Measurements from ENCODE around the gene AHRR. TPM values are rescaled to one million over a fixed set of nuclear protein-coding genes. Genes with fewer than 3 reads are reported as not detected.

Gene AHRR
- polyA plus RNA-seq, 10 donors: 0.98 to 6.1 (median 2.4) TPM

DNA sequence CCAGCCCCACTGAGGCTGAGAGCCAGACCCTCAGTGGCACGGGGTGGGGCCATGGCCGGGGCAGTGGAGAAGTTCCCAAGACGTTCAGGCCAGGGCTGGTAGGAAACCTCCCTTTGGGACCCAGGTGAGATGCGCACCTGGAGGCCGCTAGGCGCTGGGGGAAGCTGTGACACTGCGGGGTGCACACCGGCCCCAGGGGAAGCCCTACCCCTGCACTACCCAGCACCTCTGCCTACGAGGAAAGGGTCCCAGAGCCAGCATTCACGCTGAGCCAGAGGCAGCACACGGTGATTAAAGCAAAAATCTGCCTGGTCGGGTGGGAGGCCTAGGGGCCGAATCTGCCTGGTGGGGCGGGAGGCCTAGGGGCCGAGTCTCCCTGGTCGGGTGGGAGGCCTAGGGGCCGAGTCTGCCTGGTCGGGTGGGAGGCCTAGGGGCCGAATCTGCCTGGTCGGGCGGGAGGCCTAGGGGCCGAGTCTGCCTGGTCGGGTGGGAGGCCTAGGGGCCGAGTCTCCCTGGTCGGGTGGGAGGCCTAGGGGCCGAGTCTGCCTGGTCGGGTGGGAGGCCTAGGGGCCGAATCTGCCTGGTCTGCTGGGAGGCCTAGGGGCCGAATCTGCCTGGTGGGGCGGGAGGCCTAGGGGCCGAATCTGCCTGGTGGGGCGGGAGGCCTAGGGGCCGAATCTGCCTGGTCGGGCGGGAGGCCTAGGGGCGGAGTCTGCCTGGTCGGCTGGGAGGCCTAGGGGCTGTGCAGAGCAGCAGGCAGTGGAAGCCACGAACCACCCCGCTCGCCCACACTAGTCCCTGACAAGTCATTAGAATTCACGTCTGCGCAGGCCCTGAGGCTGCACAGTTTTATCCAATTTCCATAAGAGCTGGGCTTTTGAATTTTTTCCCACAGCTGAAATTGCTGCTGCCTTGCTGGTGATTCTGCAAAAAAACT, 93.7 kb downstream of the AHRR start:
- DNase-seq: peak; percentile 20 to 78 (median 27)

DNA sequence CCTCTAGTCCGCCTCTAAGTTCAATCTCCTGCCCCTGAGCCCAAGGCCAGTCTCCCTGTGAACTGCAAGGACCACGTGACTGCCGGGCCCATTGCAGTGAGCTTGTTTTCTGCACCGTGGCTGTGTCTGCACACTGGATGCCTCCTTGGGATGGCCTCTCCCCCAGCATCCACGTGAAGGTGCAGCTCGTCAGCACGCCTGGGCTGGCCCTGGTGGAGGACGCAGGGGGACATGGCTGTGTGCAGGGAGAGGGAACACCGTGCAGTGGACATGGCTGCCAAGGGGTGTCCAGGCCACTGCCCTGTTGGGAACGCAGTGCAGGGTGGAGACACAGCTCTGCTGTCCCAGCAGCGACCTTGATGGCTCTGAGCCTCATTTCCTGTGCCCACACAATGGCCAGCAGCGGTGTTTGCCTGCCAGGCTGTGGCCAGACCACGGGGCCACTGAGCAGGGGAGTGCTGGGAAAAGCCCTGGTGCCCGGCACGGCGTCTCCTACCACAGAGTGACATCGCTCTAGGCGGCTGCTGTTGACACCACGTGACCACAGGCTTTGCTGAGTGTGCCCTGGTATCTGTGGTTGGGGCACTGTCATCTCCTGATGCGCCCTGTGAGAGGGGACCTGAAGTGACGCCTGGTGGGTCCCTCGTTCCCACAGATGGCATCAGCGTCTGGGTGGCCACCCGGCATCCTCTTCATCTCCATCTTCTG, 94.6 kb downstream of the AHRR start:
- no peak for DNase-seq

- no peak for DNase-seq
Observed at GRCh38 chr5:416636-416960, 95.1 kb downstream of the AHRR start.

DNA sequence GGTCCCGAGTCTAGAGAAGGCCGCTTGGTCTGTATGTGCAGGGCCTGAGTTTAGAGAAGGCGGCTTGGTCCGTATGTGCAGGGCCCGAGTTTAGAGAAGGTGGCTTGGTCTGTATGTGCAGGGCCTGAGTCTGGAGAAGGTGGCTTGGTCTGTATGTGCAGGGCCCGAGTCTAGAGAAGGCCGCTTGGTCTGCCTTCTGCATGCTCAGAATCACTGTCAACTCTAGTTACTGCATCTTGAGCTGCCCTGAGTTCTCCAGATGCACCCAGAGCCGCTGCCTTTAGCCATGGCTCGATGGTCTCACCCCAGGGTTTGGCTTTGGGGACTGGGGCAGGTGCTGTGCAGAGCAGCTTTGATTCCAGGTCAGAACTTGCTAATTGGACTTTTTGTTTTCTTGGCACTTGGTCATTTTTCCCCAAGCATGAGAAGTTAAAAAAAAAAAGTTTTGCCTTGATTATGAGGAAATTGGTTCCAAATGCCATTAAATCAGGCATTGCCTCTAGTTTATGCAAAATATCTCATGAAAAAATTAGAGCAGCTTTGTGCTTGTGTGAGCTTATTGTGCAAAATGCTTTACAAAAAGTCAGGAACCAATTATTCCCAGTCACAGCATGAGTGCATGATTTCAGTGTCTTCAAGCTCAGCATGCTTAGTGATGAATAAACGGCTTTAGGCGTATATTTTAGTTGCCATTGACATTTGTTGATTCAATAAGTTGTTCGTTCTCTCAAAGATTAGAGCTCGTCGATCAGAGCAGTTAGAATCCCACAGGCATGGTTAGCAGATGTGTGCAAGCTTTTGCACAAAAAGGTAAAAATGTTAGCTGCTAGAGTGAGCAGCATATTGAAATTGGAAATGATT, 96.0 kb downstream of the AHRR start:
- no peak for DNase-seq

DNA sequence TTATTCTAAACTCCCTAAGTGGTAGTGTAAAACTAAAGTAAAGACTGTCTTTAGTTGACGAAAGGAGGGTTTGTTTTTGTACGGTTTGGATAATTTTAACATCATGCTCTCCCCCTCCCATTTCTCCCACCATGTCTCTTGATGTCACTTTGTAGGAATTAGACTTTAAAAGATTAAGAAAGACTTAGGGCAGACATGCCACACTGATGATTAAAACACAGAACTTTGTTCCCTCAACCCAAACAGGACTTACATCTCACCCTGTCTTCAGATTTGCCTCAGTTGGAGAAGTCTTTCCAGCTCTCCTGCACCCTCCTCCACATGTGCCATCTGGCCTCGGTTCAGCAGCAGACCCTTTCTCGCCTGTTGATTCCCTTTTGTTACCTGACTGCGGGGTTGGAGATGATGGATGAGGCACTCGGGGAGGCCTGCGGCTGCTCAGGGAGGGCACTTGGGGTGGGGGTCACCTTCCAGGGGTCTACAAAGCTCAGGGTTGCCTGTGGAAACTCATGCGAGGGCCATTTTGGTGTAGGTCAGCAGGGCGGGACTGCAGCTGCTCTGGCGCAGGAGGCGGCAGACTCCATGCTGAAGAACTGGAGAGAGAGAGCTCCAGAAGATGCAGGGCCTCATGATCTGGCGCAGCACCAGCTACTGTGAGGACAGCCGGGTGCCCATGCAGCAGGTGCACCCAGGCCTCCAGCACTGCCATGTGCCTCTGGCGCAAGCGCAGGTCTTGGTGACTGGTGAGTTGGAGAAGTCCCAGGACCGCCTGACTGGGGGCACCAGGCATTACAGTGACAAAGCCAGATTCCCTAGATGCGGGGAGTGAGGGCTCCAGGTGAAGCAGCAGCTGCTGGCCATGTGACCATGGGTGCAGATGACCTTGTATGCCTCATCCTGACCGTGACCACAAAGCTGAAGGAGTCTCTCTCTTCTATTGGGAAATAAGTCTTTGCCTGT, 96.9 kb downstream of the AHRR start:
- DNase-seq: peak in 2 of 3 donors; percentile 53 to 67

- DNase-seq: no peak
Observed at GRCh38 chr5:419970-420369, 98.5 kb downstream of the AHRR start.

GRCh38 chr5:420632-421286, 99.2 kb downstream of the AHRR start:
- DNase-seq: no peak

GRCh38 chr5:421287-421880, 99.9 kb downstream of the AHRR start:
- no peak for DNase-seq

- no peak for DNase-seq
Observed at GRCh38 chr5:421901-422300, 100.4 kb downstream of the AHRR start.

GRCh38 chr5:422323-423232, 101.1 kb downstream of the AHRR start:
- no peak for DNase-seq

GRCh38 chr5:423233-423565, 101.7 kb downstream of the AHRR start:
- no peak for DNase-seq

GRCh38 chr5:423626-424261, 102.2 kb downstream of the AHRR start:
- no peak for DNase-seq

- DNase-seq: no peak
Observed at GRCh38 chr5:424301-425110, 103.0 kb downstream of the AHRR start.

- DNase-seq: no peak
Observed at GRCh38 chr5:425714-426113, 104.2 kb downstream of the AHRR start.

DNA sequence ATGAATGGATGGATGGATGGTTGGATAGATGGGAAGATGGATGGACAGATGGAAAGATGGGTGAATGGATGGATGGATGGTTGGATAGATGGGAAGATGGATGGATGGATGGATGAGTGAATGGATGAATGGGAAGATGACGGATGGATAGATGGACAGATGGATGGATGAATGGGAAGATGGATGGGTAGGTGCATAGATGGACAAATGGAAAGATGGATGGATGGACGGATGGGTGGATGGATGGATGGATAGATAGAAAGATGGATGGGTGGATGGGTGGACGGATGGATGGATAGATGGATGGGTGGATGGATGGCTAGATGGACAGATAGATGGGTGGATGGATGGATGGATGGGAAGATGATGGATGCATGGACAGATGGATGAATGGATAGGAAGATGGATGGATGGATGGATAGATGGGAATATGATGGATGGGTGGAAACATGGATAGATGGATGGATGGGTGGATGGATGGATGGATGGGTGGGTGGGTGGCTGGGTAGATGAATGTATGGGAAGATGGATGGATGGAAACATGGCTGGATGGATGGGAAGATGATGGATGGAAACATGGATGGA, 105.0 kb downstream of the AHRR start:
- DNase-seq: no peak

DNA sequence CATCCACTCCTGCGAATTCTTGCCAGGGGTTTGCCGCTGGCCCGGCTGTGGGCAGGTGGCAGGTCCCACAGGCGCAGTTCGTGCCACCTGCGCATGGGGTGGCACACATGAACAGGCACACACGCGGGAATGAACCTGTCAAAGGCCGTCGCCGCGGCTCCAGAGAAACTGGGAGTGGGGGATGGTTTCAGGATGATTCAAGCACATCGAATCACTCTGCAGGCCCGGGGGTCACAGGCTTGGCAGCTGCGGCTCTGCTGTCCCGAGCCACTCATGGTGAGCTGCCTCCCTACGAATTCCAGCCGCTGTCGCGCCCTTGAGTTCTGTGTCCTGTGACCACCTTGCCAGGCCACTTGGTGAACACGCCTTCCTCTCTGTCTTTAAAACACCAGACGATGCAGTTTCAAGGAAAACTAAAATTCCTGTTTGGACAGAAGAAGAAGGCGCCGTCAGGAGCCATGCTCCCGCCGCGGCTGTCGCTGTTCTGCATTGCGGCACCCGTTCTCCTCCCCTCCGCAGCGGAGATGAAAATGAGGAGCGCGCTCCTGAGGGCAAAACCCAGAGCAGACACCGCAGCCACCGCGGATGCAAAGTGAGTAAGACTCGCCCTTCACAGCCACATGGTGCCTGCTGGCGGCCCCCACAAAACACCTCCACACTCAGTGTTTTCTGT, 106.0 kb downstream of the AHRR start:
- no peak for DNase-seq

DNA sequence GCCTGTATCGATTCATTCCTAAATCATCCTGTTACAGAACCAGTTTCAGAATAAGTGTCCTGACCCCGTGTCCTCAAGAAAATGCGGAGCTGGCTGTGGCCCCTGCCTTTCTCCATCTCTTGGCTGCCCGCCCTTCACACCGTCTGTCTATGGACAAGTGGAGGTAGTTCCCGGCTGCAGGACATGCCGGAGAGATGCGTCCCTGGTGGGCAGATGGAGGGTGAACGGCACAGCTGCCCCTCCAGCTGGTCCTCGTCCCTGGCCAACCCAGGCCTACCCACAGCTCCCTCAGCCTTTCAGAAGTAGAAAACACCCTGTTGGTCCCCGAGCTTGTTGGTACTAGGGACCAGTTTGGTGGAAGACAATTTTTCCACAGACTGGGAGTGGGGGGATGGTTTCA, 106.7 kb downstream of the AHRR start:
- no peak for DNase-seq

Data from muscle of back (tissue), 11 donors.